PC-9 (cell line): ENCODE measurements around the gene C10orf62.

Source experiments
- CTCF ChIP-seq: fragments of 200-600 bp; sonication (generic); conservative IDR thresholded peaks from 2 replicates; pipeline ENCODE4 v1.6.1; 2017; ENCODE audit warnings: mixed run types, antibody characterized with exemption, mild to moderate bottlenecking, moderate library complexity
- EZH2 ChIP-seq: fragments of 200-600 bp; sonication (generic); IDR thresholded peaks from 2 replicates; pipeline ENCODE4 v1.8.0; 2017; ENCODE audit warnings: antibody characterized with exemption, low read depth

- TF ChIP-seq CTCF (no peak), EZH2 (no peak)
Measured at GRCh38 chr10:97570789-97571471, 18.6 kb upstream of the C10orf62 start.
